GM19025 (cell line): ENCODE results near the gene SRRM3.
"Not testable (repeated sequence)": the region's sequence is repeated elsewhere in the genome, so short reads cannot be mapped to it uniquely, and the experiment has no call there.

Experiments
- ATAC-seq: cut with Tn5 transposase; IDR thresholded peaks from one replicate; pipeline ENCODE4 v1.9.1; 2021; ENCODE audit warnings: mild to moderate bottlenecking, low read depth, moderate library complexity; ENCODE audit not compliant: unreplicated experiment

The SRRM3 gene

DNA sequence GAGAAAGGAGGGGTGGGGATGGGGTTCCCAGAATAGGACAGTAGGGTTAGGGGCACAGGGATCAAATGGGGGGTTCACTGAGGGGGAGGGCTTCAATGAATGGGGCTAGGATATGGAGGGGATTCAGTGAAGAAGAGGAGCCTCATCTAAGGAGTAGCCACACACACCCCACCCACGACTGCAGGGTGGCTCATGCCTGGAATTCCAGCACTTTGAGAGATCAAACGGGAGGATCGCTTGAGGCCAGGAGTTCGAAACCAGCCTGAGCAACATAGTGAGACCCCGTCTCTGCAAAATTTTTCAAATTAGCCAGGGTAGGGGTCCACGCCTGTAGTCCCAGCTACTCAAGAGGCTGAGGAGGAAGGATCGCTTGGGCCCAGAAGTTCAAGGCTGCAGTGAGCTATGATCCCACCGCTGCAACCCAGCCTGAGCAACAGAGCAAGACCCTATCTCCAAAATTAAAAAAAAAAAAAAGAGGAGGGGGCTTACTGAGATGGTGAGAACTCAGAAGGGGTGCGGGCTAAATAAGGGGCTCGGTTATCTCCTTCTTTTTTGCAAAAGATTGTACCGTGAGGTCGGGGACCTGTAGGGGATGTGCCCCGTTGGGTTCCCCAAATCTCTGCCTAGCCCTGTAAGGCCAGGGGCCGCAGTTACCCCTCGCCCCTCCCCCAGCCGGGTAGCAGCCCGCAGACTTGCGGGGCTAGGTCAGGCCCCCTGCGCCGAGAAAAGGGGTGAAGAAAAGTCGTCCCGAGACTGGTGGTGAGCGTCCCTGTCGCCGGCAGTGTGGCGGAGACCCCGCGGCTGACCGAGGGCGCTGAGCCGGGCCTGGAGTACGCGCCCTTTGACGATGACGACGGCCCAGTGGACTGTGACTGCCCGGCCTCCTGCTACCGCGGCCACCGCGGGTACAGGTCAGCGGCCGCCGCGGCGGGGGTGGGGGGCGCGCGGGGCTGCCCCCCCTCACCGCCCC lies 57.7 kb downstream of the SRRM3 start:
- no peak for ATAC-seq

DNA sequence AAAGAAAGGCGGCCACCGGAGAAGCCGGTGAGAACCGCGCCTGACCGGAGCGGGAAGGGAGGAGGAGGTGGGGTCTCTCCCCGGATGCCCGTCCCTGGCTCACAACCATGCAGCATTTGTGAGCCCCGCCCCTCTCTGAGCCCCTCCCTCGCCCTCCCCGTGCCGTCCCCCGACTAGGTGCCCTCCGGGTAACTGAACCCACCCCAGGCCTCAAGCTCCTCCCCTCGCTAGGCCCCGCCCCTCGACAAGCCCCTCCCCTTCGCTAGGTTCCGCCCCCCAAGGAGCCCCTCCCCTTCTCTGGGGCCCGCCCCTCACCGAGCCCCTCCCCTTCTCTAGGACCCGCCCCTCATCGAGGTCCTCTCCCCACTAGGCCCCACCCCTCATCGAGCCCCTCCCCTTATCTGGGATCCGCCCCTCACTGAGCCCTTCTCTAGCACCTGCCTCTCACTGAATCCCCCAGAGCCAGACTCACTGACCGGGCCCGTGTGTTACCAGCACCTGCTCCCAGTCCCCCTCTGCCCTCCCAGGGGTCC lies 58.5 kb downstream of the SRRM3 start:
- no peak for ATAC-seq

DNA sequence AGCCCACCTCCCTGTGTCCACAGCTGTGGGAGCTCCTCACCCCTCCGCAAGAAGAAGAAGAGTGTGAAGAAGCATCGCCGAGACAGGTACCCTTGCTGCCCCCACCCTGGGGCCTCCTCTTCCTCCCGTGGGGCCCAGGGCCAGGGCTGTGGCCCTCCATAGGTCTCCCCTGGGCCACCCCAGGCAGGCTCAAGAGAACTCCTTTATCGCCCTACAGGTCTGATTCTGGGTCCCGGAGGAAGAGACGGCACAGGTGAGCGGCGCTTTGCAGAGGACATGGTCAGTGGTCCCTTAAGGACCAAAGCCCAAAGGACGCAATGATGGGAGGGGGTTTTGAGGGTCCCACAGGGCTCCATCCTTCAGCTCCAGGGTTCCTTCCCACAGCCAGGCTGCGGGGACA lies 59.6 kb downstream of the SRRM3 start:
- no peak for ATAC-seq

DNA sequence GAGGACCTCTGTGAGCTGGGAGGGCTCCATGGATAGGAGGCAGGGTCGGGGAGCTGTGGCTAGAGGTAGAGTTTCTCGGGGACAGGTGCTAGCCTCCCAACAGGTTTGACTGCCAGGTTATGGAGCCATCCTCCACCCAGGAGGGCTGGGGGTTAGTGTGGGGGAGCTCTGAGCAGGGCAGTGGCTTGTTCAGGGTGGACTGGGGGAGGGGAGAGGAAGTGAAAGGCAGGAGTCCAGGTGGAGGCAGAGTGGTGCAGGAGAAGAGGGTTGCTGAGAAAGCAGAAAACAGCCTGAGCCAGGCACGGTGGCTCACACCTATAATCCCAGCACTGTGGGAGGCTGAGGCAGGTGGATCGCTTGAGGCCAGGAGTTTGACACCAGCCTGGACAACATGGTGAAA lies 60.2 kb downstream of the SRRM3 start:
- ATAC-seq, result no peak

DNA sequence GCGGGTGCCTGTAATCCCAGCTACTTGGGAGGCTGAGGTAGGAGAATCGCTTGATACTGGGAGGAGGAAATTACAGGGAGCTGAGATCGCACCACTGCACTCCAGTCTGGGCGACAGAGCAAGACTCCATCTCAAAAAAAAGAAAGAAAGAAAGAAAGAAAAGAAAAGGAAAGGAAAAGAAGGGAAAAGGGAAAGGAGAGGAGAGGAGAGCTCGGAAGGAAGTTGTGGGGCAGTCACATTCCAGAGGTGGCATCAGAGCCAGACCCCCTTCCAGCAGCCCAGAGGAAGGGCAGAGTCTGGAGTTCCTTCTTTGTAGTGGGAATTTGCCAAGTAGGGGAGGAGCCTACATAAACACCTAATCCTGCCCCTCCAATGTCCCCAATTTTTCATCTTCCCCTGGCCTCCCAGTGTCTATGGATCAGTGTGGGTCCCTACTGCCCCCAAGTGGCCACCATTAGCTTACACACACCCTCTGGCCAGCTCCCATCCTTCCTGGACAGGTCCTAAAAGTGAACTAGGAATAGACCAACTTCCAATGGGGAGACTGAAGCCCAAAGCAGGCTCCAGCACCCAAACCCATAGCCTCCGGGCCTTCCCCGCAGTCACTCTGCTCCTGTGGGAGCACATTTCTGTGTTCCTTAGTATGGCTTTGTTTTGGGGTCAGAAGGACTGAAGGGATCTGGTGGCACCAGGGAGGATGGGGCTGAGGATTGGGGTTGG lies 61.1 kb downstream of the SRRM3 start:
- no peak for ATAC-seq

DNA sequence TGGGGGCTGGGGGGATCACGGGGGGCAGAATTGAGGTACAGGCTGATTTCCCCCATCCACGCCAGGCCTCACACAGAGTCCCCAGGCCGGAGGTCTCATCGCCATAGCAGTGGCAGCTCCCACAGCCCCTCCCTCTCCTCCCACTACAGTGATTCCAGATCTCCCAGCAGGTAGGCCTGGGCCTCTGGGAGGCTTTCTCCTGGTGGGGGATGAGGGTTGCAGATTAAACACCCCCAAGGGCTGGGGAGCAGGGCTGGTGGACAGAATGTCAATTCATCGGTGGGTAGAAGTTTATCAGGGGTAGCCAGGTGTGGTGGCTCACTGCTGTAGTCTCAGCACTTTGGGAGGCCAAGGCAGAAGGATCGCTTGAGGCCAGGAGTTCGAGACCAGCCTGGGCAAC lies 63.6 kb downstream of the SRRM3 start:
- ATAC-seq, result no peak

DNA sequence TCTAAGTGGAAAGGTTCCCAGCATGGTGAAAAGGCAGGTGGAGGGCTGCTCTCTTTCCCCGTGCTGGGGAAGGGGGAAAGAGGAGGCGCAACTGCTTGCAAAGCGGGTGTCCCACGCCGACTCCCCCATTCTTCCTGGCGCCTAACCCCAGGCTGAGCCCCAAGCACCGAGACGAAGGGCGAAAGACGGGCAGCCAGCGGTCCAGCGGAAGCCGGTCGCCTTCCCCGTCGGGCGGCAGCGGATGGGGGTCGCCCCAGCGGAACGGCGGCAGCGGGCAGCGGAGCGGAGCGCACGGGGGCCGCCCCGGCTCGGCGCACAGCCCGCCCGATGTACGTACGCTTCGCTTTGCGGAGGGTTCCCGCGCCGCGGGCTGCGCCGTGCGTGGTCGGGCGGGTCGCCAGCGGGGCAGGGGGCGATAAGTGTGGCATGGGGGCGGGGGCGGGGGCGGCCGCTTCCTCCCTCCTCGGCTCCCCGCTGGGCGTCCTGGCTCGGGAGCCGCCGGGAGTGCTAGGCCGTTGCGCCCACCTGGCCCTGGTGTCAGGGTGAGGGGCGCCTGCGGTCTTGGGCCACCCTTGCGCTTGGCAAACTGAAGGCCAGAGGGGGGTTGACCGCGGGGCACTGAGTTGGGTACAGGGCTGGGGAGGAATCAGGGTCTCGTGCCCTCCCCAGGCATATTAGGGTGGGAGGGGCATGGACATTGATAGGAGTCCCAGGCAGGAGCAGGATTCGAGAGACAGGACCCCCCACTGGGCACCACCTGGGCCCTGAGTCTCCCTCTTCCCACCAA lies 65.6 kb downstream of the SRRM3 start:
- no peak for ATAC-seq

DNA sequence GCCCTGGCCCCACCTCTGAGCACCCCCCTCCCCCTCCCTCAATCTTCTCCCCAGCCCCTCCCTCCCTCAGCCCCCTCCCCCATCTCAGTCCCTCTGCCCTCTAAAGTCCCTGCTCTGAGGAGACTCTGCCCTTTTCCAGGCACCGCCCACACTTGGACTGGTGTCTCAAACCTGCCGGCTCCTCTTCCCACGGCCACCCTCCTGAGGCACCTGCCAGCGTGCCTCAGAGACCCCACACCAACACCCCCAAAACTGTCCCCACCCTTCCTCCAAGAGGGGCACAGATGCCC lies 66.1 kb downstream of the SRRM3 start:
- ATAC-seq, result no peak

DNA sequence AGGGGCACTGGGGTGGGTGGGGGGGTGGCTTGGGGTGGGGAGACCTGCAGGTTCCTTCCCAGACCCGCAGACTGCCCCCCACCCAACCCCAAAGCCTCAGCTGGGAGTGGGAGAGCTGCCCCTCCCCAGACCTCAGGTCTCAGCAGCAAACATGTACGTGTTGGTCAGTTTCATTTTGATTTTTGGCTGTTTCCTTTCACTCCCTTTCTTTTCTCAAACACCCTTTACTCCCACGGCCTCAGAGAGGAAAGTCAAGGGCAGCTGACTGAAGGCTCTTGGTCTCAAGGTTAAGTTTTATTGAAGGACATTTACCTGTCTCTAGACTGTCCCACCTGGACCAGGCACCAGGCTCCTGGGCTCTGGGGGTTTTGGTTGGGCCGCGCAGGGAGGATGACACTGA lies 66.7 kb downstream of the SRRM3 start:
- ATAC-seq, result no peak

DNA sequence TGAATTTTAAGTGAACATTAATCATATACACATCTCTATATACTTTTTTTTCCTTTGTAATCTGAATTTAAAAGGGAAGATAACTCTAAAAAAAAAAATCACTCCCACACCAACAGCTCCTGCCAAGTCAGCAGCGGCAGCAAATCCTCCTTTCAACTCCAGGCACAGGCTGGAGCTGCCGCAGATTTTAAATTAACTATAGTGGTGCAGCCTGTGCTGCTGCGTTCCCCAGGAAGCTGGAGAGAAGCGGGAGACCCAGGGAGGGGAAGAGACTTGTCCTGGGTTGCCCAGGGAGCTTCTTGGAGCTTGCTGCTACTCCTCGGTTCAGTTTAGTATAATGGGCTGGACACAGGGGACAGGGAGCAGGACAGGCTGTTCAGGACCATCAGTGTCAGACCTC lies 68.2 kb downstream of the SRRM3 start:
- ATAC-seq, result no peak

DNA sequence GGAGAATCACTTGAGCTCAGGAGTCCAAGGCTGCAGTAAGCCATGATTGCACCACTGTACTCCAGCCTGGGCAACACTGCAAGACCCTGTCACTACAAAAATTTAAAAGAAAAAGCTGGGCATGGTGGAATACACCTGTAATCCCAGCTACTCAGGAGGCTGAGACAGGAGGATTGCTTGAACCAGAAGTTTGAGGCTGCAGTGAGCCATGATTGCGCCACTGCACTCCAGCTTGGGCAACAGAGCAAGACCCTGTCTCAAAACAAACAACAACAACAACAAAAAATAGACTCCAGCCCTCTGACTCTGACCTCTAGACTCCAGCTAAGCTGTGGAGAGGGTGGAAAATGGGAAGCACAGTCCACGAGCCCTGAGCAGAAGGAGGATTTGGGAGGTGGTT lies 69.7 kb downstream of the SRRM3 start:
- ATAC-seq, result not testable (repeated sequence)

DNA sequence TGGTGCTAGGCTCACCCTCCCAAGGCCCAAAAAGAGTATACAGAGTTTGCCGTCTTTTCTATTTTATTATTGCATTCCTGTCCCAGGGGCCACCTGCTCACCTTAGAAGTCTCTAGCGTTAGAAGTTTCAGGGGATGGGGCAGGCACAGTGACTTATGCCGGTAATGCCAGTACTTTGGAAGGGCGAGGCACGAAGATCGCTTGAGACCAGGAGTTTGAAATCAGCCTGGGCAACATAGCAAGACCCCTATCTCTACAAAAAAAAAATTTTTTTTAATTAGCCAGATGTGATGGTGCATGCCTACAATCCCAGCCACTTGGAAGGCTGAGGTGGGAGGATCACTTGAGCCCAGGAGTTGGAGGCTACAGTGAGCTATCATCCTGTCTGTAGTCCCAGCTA lies 70.4 kb downstream of the SRRM3 start:
- ATAC-seq, result no peak

DNA sequence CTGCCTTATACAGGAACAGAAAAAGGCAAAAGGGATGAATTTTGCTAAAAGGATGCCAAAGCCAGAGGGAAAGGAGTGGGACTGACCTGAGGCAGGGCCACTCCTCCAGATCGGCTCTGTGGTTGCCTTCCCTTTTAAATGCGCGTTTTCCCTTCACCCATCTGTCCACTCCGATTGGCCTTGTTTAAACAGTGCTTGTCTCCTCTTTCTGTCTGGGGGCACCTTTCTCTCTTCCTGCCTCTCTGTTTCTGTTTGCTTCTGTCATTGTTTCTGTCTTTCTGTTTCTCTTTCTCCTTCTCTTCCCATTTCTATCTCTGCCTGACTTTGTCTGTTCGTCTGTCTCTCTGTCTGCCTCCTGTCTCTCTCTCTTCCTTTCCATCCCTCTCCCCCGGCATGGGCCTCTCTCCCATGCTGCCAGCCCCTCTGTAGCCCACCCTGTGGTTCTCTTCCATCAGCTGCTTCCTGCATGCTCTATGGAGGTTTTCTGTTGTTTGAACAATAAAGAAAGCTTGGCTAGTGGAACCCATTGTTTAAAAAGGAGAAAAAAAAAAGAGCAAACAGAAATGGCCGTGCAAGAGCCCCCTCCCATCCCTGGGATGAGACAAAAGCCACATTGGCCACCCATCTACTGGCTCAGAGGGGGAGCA lies 71.3 kb downstream of the SRRM3 start:
- ATAC-seq, result peak; percentile 55

DNA sequence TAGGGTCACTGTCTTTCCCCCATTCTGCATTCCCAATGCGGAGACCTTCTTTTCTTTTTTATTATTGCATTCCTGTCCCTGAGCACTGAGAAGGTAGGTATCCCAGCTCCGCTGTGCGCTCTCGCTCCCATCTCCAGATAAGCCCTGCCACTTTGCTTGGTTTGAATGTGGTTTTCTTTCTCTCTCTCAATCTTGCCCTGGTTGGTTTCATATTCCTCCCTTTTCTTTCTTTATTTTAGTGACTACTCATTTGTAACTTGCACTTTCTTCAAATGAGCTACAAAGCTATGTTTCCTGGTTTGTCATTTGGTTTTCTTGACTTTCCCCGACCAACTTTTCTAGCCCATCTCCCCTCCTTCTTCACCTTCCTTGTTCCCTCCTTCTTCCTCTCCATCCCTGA lies 71.8 kb downstream of the SRRM3 start:
- no peak for ATAC-seq

DNA sequence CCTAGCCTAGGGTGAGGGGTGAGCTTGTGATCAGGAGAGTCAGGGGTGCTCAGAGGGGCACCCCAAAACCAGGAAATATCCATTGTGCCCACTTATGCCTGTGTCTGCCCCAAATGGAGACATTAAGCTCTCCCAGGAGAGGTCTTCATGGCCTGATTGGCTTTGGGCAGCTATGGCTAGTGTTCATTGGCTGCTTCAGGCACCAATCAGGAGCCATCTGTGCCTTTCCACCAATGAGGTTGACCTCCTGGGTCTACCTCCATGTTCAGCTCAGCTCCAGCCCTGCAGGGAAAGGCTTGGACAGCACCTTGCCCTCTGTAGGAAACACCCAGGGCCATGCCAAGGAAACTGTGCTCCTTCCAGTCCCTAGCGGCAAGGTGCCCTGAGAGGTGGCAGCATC lies 76.8 kb downstream of the SRRM3 start:
- no peak for ATAC-seq

DNA sequence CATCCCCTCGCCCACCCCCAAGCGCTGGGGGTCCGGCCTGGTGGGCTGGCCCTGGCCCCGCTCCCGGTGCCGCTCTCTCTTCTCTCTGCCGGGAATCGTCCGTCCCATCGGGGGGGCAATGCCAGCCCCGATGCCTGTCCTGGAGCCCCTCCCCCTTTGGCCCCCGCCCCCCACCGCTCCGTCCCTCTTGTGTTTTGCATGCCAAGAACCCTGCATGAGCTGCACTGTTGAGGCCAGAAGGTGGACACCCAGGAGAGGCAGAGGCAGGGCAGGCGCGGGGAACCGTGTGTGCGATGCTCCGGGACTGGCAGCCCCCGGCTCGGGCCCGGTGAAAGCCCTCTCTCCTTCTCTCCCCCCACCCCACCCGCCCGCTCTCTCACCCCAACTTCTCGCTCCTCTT lies 78.7 kb downstream of the SRRM3 start:
- no peak for ATAC-seq

DNA sequence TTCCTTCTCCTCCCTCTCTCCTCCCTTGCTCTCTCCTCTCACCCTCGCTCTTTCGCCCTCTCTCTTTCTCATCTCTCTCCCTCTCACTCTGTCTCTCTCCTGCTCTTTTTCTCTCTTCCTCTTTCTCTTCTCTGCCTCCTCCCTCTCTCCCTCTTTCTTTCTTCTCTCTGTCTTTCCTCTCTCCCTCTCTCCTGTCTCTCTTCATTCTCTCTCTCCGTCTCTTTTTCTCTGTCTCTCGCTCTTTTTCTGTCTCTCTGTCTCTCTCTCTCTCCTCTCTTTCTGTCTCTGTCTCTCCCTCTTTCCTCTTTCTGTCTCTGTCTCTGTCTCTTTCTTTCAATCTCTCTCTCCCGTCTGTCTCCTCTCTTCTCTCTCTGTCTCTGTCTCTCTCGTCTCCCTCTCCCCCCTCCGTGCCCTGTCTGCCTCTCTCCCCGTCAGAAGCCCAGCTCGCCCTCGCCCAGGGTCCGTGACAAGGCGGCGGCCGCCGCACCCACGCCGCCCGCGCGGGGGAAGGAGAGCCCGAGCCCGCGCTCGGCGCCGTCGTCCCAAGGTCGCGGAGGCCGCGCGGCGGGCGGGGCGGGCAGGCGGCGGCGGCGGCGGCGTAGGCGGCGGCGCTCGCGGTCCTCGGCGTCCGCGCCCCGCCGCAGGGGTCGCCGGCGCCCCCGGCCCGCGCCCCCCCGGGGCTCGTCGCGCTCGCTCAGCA lies 79.5 kb downstream of the SRRM3 start:
- no peak for ATAC-seq

DNA sequence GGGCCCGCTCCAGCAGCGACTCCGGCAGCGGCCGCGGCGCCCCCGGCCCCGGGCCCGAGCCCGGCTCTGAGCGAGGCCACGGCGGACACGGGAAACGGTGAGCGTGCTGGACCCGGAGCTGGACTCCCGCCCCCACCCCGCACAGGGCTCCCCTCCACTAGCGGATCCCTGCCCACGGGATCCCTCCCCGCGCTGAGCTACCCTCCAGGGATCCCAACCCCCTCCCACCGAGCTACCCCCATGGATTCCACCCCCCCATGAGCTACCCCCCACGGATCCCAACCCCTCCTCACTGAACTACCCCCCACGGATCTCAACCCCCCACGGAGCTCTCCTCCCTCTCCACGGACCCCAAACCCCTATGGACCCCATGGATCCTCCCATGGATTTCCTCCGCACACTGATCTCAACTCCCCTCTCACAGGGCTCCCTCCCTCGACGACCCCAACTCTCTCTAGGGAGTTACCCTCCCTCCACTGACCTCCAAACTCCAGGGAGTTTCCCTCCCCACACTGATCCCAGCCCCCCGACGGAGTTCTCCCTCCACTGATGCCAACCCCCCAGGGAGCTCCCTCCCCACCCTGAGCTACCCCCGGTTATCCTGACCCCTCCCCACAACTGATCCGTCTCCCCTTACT lies 80.1 kb downstream of the SRRM3 start:
- no peak for ATAC-seq
